Measurements from ENCODE around the gene DEFB118.

- TF ChIP-seq CTCF (conservative IDR thresholded peaks at IDR 0.05; ENCODE audit: low read depth in 2 of 2) (no peak), CREB1 (CRISPR knock-in tag; IDR thresholded peaks at IDR 0.05; ENCODE audit: low read depth) (no peak), JUNB (IDR thresholded peaks at IDR 0.05; ENCODE audit: unreplicated experiment) (no peak), POLR2AphosphoS5 (IDR thresholded peaks at IDR 0.05; ENCODE audit: low read depth) (no peak), EZH2phosphoT487 (IDR thresholded peaks at IDR 0.05; ENCODE audit: unreplicated experiment) (no peak), STAT1 (IDR thresholded peaks at IDR 0.05; ENCODE audit: unreplicated experiment) (no peak), EZH2 (IDR thresholded peaks at IDR 0.05; ENCODE audit: low read depth, unreplicated experiment) (no peak)
Observed at GRCh38 chr20:31341470-31341869, 26.9 kb upstream of the DEFB118 start.
